HEK293 (cell line): ENCODE results near the gene FOXP1.

Experiments used
- BCL11A ChIP-seq: fragments of 450-650 bp; formaldehyde crosslinking; IDR thresholded peaks from 2 replicates; pipeline ENCODE4 v1.5.1; 2016; ENCODE audit warnings: low read depth, missing biosample characterization, missing genetic modification characterization
- CTCF ChIP-seq: fragments of 450-650 bp; formaldehyde crosslinking; IDR thresholded peaks from 2 replicates; pipeline ENCODE4 v1.5.1; 2016; ENCODE audit warnings: missing biosample characterization, missing genetic modification characterization
- ELK4 ChIP-seq: IDR thresholded peaks from 2 replicates; pipeline ENCODE4 v1.6.1; 2011; ENCODE audit warnings: mild to moderate bottlenecking, low read depth, low read length, borderline replicate concordance
- REST ChIP-seq: fragments of 450-650 bp; formaldehyde crosslinking; IDR thresholded peaks from 2 replicates; pipeline ENCODE4 v1.5.1; 2016; ENCODE audit warnings: missing biosample characterization, missing genetic modification characterization
- ZNF121 ChIP-seq: fragments of 450-650 bp; formaldehyde crosslinking; IDR thresholded peaks from 2 replicates; pipeline ENCODE4 v1.5.1; 2016; ENCODE audit warnings: missing biosample characterization, missing genetic modification characterization
- ZNF274 ChIP-seq, 2 experiments: fragments of 200-500 bp in 1 of 2; fragments of 450-650 bp in 1 of 2; sonication (Bioruptor generic) in 1 of 2; formaldehyde crosslinking in 1 of 2; IDR thresholded peaks; 2 replicates each; pipeline versions ENCODE4 v1.5.1 to v1.6.1; 2014 to 2016; ENCODE audit warnings: borderline replicate concordance in 1 of 2, inconsistent platforms in 1 of 2, low read length in 1 of 2, missing biosample characterization in 1 of 2, missing genetic modification characterization in 1 of 2
- ZSCAN30 ChIP-seq: fragments of 450-650 bp; IDR thresholded peaks from 2 replicates; pipeline ENCODE4 v1.5.1; 2018; ENCODE audit warnings: missing biosample characterization, mild to moderate bottlenecking, missing genetic modification characterization, moderate library complexity

- no peak for TF ChIP-seq CTCF (tag by site-specific recombination)
- TF ChIP-seq ZNF274 (IDR thresholded peaks at IDR 0.05; ENCODE audit: low read length): no peak
- TF ChIP-seq ZNF274 (tag by site-specific recombination; IDR thresholded peaks at IDR 0.05; ENCODE audit: borderline replicate concordance): no peak
- no peak for TF ChIP-seq BCL11A (tag by site-specific recombination)
- no peak for TF ChIP-seq ZSCAN30 (tag by site-specific recombination)
- TF ChIP-seq ZNF121 (tag by site-specific recombination): no peak
- no peak for TF ChIP-seq REST (tag by site-specific recombination)
- TF ChIP-seq ELK4: no peak
These were observed 85.0 kb downstream of the FOXP1 start for GRCh38 chr3:71498543-71498942.
